Urinary bladder (tissue), 4 donors: ENCODE results near the gene CCT6A. TPM values are rescaled to one million over a fixed set of nuclear protein-coding genes. Genes with fewer than 3 reads are reported as not detected.
"Not testable (repeated sequence)": the region's sequence is repeated elsewhere in the genome, so short reads cannot be mapped to it uniquely, and the experiment has no call there.

Source experiments
- DNase-seq: peaks from one replicate; pipeline ENCODE4 v3.0.0-alpha.2; 2015; ENCODE audit errors: extremely low spot score
- H3K27ac ChIP-seq: one replicate; pipeline ENCODE4 v1.5.1; 2013; ENCODE audit warnings: low read depth, mild to moderate bottlenecking, moderate library complexity
- H3K36me3 ChIP-seq: one replicate; pipeline ENCODE4 v1.6.1; 2013; ENCODE audit warnings: mild to moderate bottlenecking, moderate library complexity; ENCODE audit not compliant: insufficient read depth
- H3K4me1 ChIP-seq: one replicate; pipeline ENCODE4 v1.6.1; 2013; ENCODE audit warnings: mild to moderate bottlenecking, moderate library complexity; ENCODE audit not compliant: insufficient read depth
- H3K4me3 ChIP-seq: one replicate; pipeline ENCODE4 v1.5.1; 2013; ENCODE audit warnings: low read depth, low read length
- WGBS: extraction: QIAGEN DNeasy Blood & Tissue Kit; methylation state at CpG from one replicate; pipeline ENCODE4 v1.1.7; 2013; 5-methylcytosine and 5-hydroxymethylcytosine counted together
- polyA plus RNA-seq: library from polyadenylated mRNA; stranded (reverse); fragments of 200-250 nt; gene quantifications from one replicate; pipeline ENCODE4 v1.2.3, GENCODE V29; 2013
- total RNA-seq: library from RNA; depleted of rRNA; stranded (reverse); fragments of >200 nt; gene quantifications from one replicate; pipeline ENCODE4 v1.2.3, GENCODE V29; 2014
- donor health status: healthy with polysubstance abuse.
- donor health status: healthy.

Gene CCT6A
- total and polyA plus RNA-seq, 2 donors = 90.8 to 133 TPM

DNA sequence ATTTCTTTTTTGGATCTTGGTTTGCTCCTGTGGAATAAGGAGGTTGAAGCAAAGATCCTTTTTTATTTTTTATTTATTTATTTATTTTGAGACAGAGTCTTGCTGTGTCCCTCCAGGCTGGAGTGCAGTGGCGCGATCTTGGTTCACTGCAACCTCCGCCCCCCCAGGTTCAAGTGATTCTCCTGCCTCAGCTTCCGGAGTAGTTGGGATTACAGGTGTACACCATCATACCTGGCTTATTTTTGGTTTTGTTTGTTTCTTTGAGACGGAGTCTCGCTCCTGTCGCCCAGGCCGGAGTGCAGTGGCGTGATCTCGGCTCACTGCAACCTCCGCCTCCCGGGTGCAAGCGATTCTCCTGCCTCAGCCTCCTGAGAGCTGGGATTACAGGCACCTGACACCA is 14.8 kb downstream of the CCT6A start:
- H3K27ac ChIP-seq, H3K4me3 ChIP-seq, H3K36me3 ChIP-seq, DNase-seq, H3K4me1 ChIP-seq: not testable (repeated sequence)
- WGBS = 95% methylated on average over 13 of the region's 13 CpGs

DNA sequence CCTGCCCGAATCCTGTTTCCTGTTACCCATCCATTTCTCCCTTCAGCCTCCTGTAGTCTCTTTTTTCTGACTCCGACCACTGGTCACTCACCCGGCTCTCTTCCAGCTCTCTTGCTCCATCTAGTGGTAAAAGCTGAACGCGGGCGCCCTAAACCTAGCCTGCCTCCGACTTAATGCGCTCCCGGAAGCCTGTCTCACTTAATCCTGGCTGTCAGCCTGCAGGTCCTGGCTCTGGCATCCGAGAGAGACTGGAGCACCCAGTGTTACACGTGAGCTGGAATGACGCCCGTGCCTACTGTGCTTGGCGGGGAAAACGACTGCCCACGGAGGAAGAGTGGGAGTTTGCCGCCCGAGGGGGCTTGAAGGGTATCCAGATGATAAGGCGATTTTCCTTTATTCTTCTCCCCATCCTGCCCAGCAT is 22.8 kb downstream of the CCT6A start:
- no peak overlapping the region for H3K27ac ChIP-seq
- 18% methylated on average over 19 of the region's 19 CpGs for WGBS
- H3K36me3 ChIP-seq = peaks cover 2% of the 10 kb centered on the region
- no peak overlapping the region for H3K4me3 ChIP-seq
- no peaks in the 10 kb centered on the region for H3K4me1 ChIP-seq
- DNase-seq = peak; percentile 62

DNA sequence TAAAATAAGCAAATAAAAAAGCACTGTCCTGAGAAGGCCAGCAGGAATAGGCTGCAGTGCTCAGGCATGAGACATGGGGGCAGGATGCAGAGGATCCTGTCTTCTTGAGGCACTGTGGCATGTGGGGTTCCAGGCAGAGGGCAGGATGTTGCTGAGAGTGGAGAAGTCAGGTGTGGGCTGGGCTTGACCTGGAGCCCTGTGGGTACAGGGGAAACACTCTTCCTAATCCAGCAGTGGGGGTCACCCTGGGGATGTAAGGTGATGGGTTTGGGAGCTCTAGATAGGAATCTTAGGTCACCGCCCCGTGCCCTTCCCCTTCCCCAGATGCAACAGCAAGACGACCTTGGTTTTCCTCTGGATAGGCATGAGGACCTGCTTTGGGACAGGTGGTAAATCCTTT is 26.1 kb downstream of the CCT6A start:
- H3K4me1 ChIP-seq = no peaks in the 10 kb centered on the region
- H3K27ac ChIP-seq = no peak overlapping the region
- DNase-seq = no peak
- no peak overlapping the region for H3K4me3 ChIP-seq
- H3K36me3 ChIP-seq = no peaks in the 10 kb centered on the region
- WGBS = 94% methylated on average over 3 of the region's 3 CpGs

GRCh38 chr7:56078196-56078595 is 26.6 kb downstream of the CCT6A start:
- no peaks in the 10 kb centered on the region for H3K36me3 ChIP-seq
- H3K4me3 ChIP-seq = no peak overlapping the region
- WGBS = 94% methylated on average over 16 of the region's 16 CpGs
- DNase-seq = no peak
- no peak overlapping the region for H3K27ac ChIP-seq
- H3K4me1 ChIP-seq = no peaks in the 10 kb centered on the region

- WGBS = 29% methylated on average over 12 of the region's 12 CpGs
- no peak overlapping the region for H3K4me3 ChIP-seq
- DNase-seq = no peak
- H3K27ac ChIP-seq = peak overlapping the region; percentile 33
- H3K4me1 ChIP-seq = no peaks in the 10 kb centered on the region
- no peaks in the 10 kb centered on the region for H3K36me3 ChIP-seq
These were observed 28.1 kb downstream of the CCT6A start for GRCh38 chr7:56079450-56080185.

DNA sequence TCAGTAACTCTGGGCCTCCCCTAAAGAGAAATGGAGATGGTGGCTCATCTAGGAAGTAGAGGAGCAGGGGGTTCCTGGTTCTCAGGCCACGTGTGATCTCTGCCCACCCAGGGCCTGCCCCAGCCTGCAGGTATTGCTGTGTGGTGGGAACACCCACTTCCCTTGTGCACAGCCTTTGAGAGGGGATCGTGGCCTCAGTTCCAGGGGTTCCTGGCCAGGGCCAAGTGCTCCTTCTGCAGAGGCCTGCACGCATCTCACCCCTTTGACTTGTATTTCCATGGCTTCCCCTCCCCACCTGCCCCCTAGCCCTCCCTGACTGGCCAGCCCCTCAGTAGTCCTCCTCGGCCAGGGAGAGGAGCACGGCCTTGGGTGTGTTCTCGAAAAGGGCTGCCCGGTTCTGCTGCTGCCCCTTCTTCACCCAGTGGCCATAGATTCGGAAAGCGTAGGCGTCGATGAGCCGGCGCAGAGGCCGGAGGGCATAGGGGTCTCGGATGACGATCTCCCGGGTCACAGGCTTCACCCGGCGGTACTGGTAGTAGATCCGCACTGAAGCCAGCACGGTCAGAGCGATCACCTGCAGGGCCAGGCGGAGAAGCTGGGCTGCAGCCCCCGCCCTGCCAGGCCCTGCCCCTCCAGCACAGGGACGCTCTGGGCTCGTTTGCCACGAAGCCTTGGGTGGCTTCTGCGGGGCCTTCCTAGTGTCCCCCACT is 29.3 kb downstream of the CCT6A start:
- H3K27ac ChIP-seq, H3K4me3 ChIP-seq, H3K4me1 ChIP-seq, H3K36me3 ChIP-seq, DNase-seq: not testable (repeated sequence)
- WGBS = 96% methylated on average over 28 of the region's 28 CpGs

- H3K36me3 ChIP-seq = no peaks in the 10 kb centered on the region
- DNase-seq = no peak
- no peak overlapping the region for H3K4me3 ChIP-seq
- no peak overlapping the region for H3K27ac ChIP-seq
- H3K4me1 ChIP-seq = no peaks in the 10 kb centered on the region
- WGBS = 95% methylated on average over 29 of the region's 29 CpGs
These were observed 30.2 kb downstream of the CCT6A start for GRCh38 chr7:56081626-56082340.

- Histone ChIP-seq H3K4me3 (no peak overlapping the region), H3K27ac (no peak overlapping the region), H3K4me1 (no peaks in the 10 kb centered on the region), H3K36me3 (peaks cover 2% of the 10 kb centered on the region)
- no peak for DNase-seq
- 54% methylated on average over 13 of the region's 13 CpGs for WGBS
These were observed 31.7 kb downstream of the CCT6A start for GRCh38 chr7:56083150-56083785.

- peaks cover 2% of the 10 kb centered on the region for H3K36me3 ChIP-seq
- no peak overlapping the region for H3K4me3 ChIP-seq
- H3K4me1 ChIP-seq = no peaks in the 10 kb centered on the region
- DNase-seq = no peak
- 94% methylated on average over 7 of the region's 7 CpGs for WGBS
- no peak overlapping the region for H3K27ac ChIP-seq
These were observed 35.2 kb downstream of the CCT6A start for GRCh38 chr7:56086761-56087160.

DNA sequence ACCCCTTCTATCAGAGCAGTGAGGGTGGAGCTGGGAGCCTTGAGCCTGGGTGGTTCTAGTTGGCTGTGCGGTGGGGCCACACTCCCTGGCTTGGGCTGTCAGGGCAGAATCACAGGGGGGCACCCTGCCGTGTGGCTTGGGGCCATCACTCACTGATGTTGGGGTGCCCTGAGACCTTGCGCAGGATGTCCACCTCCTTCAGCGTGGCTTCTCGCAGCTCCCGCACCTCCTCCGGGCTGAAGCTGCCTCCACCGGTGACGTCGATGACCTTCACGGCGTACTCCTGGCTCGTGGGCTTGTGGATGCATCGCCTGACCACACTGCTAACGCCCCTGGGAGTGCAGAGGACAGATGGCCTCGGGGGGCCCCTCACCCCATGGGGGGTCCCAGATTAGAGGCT is 35.9 kb downstream of the CCT6A start:
- H3K36me3 ChIP-seq = peaks cover 2% of the 10 kb centered on the region
- WGBS = 93% methylated on average over 16 of the region's 16 CpGs
- no peak overlapping the region for H3K27ac ChIP-seq
- DNase-seq = no peak
- H3K4me3 ChIP-seq = no peak overlapping the region
- H3K4me1 ChIP-seq = no peaks in the 10 kb centered on the region

DNA sequence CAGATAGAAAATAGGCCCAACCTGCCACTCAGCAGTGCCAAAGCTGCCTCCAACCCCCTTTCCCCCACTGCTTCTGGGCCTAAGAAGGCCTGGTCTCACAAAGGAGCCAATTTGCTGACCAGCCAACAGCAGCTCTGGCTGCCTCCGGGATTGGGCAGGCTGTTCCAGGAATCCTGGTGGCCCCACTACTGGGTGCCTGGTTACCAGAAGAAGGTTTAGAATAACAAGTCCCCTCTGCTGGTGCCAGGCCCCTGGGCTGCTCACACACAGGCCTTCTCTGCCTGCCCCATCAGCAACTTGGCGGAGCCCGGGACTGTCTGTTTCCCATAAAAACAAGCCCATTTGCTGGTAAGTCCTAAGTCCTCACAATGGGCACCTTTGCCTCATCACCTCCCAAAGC is 40.0 kb downstream of the CCT6A start:
- peaks cover 2% of the 10 kb centered on the region for H3K36me3 ChIP-seq
- no peaks in the 10 kb centered on the region for H3K4me1 ChIP-seq
- no peak for DNase-seq
- 61% methylated on average over 3 of the region's 3 CpGs for WGBS
- no peak overlapping the region for H3K27ac ChIP-seq
- no peak overlapping the region for H3K4me3 ChIP-seq

DNA sequence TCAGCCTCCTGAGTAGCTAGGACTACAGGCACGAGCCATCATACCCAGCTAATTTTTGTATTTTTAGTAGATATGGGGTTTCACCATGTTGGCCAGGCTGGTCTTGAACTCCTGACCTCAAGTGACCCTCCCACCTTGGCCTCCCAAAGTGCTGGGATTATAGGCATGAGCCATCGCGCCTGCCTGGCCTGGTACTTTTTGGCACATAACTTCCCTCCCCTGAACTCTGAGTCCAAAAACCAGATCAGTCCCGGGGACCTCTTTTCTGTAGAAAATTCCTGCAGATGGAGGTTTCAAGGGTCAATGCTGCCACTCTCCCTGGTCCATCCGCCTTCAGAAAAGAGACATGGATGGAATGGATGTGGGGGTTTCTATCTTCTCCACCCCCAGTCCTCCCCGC is 40.8 kb downstream of the CCT6A start:
- 35% methylated on average over 6 of the region's 6 CpGs for WGBS
- H3K4me3 ChIP-seq, DNase-seq, H3K27ac ChIP-seq, H3K4me1 ChIP-seq, H3K36me3 ChIP-seq: not testable (repeated sequence)

DNA sequence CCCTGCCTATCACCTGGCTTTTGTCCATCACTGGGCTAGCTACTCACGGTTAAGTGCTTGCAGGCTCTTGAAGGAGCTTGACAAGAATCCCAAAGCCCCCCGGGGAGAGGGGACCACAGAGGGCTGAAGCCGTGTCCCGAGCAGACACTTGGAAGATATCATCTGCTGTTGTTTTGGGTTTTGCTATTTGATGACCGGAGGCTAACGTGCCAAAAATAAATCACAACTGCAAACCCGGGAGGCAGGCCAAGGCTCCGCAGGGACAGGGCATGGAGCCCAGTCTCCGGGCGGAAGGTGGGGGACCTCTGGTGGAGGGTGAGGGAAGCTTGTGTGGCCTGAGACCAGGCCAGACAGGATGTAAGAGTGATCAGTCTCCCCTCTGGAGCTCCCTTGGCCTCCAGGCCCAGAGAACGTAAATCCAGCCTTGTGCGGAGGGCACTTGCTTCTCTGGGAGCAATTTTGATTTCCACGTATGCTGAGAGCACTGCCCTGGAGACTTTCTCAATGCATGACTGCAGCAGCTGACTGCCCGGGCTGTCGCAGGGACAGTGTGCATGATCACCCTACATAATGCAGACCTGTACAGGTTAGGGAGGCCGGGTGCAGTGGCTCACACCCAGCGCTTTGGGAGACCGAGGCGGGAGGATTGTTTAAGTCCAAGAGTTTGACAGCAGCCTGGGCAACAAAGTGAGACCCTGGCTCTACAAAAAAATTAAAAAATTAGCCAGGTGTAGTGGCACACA is 41.4 kb downstream of the CCT6A start, which contains the start of gene PHKG1:
PHKG1 (minus strand) TSS at position 164 of the 743 bp plus-strand sequence. CDS start 4,011 bp downstream, outside the sequence.
- 31% methylated on average over 19 of the region's 19 CpGs for WGBS
- Histone ChIP-seq H3K4me3 (no peak within 1 kb of the TSS), H3K4me1 (no peaks in the 10 kb centered on the region), H3K36me3 (no peaks in the 10 kb centered on the region), H3K27ac (no peak within 1 kb of the TSS)
- no peak for DNase-seq
